Measurements from ENCODE around the gene TEC.

TEC gene

DNA sequence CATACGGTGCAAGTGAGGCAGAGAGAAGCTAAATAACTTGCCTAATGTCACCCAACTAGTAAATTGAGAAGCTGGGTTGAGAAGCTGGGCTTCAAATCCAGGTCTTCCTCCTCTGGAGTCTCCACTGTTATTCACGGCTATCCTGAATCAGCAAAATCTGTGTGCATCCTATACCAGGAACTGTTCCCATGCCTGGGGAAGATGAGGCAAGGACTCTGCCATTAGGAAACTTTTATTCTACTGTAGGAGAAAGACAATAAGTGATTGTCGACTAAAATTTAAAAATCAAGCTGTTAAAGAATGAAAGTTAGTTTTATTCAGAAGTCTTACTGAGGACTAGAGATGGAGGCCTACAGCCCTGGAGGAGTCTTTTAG lies 872 bp upstream of the TEC start:
- no peak for DNase-seq (ENCODE audit: extremely low spot score)
- ChIA-PET CTCF (interaction anchor here (1.0 to 1.5 kb wide), 2 partner anchors 19 to 142 kb away, joined by 3 read pairs; no protein-coding TSS in a partner anchor), POLR2A (no interaction called here)
- TF ChIP-seq, protein P1, sequence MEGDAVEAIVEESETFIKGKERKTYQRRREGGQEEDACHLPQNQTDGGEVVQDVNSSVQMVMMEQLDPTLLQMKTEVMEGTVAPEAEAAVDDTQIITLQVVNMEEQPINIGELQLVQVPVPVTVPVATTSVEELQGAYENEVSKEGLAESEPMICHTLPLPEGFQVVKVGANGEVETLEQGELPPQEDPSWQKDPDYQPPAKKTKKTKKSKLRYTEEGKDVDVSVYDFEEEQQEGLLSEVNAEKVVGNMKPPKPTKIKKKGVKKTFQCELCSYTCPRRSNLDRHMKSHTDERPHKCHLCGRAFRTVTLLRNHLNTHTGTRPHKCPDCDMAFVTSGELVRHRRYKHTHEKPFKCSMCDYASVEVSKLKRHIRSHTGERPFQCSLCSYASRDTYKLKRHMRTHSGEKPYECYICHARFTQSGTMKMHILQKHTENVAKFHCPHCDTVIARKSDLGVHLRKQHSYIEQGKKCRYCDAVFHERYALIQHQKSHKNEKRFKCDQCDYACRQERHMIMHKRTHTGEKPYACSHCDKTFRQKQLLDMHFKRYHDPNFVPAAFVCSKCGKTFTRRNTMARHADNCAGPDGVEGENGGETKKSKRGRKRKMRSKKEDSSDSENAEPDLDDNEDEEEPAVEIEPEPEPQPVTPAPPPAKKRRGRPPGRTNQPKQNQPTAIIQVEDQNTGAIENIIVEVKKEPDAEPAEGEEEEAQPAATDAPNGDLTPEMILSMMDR (IDR thresholded peaks at IDR 0.05; ENCODE audit: control extremely low read depth, extremely low read depth, low read depth, missing control alignments), result no peak

DNA sequence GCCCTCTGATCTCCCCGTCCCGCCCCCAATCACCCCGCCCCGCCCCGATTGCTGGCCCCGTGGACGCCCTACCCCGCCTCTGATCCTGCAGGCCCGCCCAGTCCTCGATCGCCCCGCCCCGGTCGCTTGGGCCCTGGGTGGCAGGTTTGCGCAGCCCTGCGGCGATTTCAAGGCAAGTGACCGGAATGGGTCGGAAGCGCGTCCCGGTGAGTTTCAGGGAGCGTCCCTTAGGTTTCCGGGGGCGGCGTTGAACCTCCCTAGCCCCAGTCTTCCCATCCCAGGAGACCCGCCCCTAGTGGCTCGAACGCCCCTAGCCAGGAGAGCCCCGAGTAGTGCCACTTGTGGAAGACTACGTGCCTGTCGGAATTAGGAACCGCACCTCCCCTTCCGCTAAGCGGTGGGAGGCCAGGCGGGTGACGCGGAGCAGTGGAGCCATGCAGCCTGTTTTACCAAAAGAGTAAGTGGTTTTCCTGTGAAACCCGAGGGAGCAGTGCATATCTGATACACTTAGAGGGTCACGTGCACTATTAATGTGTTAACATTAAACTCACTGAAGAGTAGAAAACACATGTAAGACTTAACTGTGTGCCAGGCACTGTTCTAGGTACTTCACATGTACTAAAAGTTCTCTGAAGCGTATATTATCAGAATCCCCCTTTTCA lies 354 bp upstream of the TEC start:
- CTCF ChIA-PET, result interaction anchor here (1.0 to 1.5 kb wide), 2 partner anchors 18 to 142 kb away, joined by 3 read pairs; no protein-coding TSS in a partner anchor
- TF ChIP-seq, protein P1 (IDR thresholded peaks at IDR 0.05; ENCODE audit: control extremely low read depth, extremely low read depth, low read depth, missing control alignments), result peak; percentile 11
- POLR2A ChIA-PET, result no interaction called here
- DNase-seq (ENCODE audit: extremely low spot score), result peak; percentile 98

DNA sequence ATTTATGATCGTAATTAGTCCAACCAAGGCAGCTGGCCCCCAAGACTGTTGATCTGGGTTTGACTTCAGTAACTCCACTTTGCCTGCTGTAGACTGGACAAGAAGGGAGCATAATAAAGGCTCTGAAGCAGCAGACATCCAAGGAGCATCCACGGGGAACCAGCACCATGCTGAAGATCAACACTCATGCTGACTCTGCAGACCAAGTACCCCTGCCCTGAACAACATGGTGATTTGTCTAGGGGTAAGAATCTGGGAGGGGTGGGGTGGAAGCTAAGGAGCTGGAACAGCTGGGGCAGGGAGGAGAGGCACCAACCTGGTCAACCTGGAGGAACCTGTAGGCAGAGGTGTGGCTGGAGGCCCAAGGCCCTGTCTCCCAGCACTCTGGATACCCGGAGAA lies 2.1 kb downstream of the TEC start:
- ChIA-PET POLR2A (no interaction called here), CTCF (interaction anchor here (1.0 to 1.4 kb wide), 3 partner anchors 16 to 58 kb away, joined by 3 to 4 read pairs (median 3); no protein-coding TSS in a partner anchor)
- DNase-seq (ENCODE audit: extremely low spot score), result no peak
- TF ChIP-seq, protein P1 (IDR thresholded peaks at IDR 0.05; ENCODE audit: control extremely low read depth, extremely low read depth, low read depth, missing control alignments), result no peak

DNA sequence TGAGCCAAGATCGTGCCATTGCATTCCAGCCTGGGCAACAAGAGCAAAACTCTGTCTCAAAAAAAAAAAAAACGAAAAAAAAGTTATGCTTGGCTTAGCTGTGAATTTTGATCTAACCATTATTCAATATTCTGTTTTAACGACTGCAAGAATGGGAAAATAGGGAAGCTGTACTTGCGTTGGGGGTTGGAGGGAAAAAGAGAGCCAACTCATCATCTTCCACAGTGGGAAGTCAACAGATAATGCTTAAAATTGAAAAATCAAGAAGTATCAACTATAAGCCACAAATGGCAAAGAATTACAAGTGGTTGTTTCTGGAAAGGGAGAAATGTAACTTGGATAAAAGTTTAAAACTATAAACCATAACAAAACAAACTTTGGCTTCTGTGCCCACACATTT lies 2.9 kb downstream of the TEC start:
- CTCF ChIA-PET, result interaction anchor here (0.6 to 3.4 kb wide), 4 partner anchors 9 to 61 kb away, joined by 3 to 15 read pairs (median 4); no protein-coding TSS in a partner anchor
- TF ChIP-seq, protein P1 (IDR thresholded peaks at IDR 0.05; ENCODE audit: control extremely low read depth, extremely low read depth, low read depth, missing control alignments), result no peak
- POLR2A ChIA-PET, result no interaction called here
- no peak for DNase-seq (ENCODE audit: extremely low spot score)

DNA sequence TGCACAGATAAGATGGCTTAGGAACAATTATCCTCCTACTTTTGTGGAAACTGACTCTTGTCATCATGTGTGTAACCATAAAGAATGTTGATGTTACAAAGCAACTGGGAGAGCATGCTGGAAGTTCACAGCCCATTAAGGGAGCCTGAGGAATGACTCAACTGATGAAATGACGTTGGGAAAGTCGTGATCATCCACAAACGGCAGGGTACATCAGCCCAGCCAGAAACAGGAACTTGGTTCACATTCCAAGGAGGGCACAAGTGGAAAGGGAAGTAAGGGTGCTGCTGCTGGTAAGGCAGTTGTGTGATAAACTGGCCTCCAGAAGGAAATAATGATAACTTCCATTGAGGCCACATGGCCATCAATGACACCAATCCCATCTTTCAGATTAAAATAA lies 6.7 kb downstream of the TEC start:
- ChIA-PET POLR2A (no interaction called here), CTCF (interaction anchor here (0.8 to 4.3 kb wide), 2 partner anchors 13 to 32 kb away, joined by 5 to 27 read pairs; no protein-coding TSS in a partner anchor)
- no peak for DNase-seq (ENCODE audit: extremely low spot score)
- TF ChIP-seq, protein P1 (IDR thresholded peaks at IDR 0.05; ENCODE audit: control extremely low read depth, extremely low read depth, low read depth, missing control alignments), result no peak

DNA sequence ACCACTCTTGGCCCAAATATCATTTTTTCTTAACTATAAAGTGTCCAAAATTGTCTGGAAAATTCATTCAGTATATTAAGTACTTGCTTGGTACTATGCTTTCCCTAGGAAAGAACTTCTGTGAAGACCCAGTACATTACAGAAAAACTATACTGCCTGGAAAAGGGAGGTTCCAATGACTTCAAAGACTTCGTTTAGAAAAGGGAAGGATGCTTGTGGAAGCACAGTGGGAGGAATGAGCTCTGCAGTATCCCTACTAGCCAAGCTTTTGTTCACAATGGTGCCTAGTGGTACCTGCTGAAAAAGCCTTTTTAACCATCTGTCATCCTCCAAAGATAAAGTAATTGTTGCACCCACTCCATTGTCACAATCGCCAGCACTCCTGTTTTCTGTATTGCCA lies 7.2 kb downstream of the TEC start:
- CTCF ChIA-PET, result interaction anchor here (0.8 to 4.3 kb wide), 3 partner anchors 12 to 33 kb away, joined by 5 to 27 read pairs (median 7); no protein-coding TSS in a partner anchor
- POLR2A ChIA-PET, result no interaction called here
- TF ChIP-seq, protein P1 (IDR thresholded peaks at IDR 0.05; ENCODE audit: control extremely low read depth, extremely low read depth, low read depth, missing control alignments), result no peak
- DNase-seq (ENCODE audit: extremely low spot score), result no peak

Data from GM10248 (cell line).